ENCODE results near the gene ZMIZ1. TPM values are rescaled to one million over a fixed set of nuclear protein-coding genes. Genes with fewer than 3 reads are reported as not detected.

The ZMIZ1 gene
- polyA plus RNA-seq, 1 experiment = 7.6 TPM

GRCh38 chr10:79038841-79039201, 29.9 kb upstream of the ZMIZ1 start:
- no peak for DNase-seq (ENCODE audit: low read depth, low spot score)
- H3K27ac ChIP-seq (ENCODE audit: low read depth, low read length) = no peak overlapping the region
- H3K9me3 ChIP-seq (ENCODE audit: control insufficient read depth, insufficient read depth, low read length) = no peaks in the 10 kb centered on the region
- peaks cover 17% of the 10 kb centered on the region for H3K27me3 ChIP-seq (ENCODE audit: control insufficient read depth, insufficient read depth, low read length)
- TF ChIP-seq CTCF (IDR thresholded peaks at IDR 0.05; ENCODE audit: low read depth, low read length) = no peak
- no peak overlapping the region for H3K4me3 ChIP-seq (ENCODE audit: low read depth, low read length)
- CTCF ChIA-PET = no interaction called here
- POLR2A ChIA-PET = no interaction called here

DNA sequence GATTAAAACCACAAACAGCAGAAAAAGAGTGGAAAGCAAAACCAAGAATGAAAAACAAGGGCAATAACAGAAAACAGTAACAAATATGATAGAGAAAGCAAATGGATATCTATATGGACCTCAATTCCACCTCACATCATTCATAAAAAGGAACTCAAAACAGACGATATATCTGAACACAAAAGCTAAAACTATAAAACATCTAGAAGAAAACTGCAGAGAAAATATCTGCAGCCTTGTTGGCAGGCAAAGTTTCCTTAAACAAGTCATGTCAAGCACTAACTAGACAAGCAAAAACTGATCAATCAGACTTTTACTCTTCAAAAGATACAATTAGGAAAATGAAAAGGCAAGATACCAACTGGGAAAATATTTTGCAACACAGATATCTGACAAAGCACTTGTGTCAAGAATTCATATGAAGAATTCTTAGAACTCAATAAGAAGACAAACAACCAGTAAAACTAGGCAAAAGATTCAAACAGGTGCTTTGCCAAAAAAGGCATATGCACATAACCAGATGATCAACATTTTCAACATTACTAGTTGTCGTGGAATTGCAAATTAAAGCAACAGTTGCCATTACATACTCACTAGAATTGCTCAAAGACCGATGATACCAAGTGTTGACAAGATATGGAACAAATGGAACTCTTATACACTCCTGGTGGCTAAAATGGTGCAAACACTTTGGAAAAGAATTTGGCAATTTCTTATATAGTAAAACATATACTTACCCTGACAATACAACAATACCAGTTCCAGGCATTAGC, 25.9 kb upstream of the ZMIZ1 start:
- peaks cover 12% of the 10 kb centered on the region for H3K27me3 ChIP-seq (ENCODE audit: control insufficient read depth, insufficient read depth, low read length)
- DNase-seq (ENCODE audit: low read depth, low spot score) = no peak
- ChIA-PET CTCF (no interaction called here), POLR2A (no interaction called here)
- no peak overlapping the region for H3K4me3 ChIP-seq (ENCODE audit: low read depth, low read length)
- no peaks in the 10 kb centered on the region for H3K9me3 ChIP-seq (ENCODE audit: control insufficient read depth, insufficient read depth, low read length)
- H3K27ac ChIP-seq (ENCODE audit: low read depth, low read length) = no peak overlapping the region
- no peak for TF ChIP-seq CTCF (IDR thresholded peaks at IDR 0.05; ENCODE audit: low read depth, low read length)

DNA sequence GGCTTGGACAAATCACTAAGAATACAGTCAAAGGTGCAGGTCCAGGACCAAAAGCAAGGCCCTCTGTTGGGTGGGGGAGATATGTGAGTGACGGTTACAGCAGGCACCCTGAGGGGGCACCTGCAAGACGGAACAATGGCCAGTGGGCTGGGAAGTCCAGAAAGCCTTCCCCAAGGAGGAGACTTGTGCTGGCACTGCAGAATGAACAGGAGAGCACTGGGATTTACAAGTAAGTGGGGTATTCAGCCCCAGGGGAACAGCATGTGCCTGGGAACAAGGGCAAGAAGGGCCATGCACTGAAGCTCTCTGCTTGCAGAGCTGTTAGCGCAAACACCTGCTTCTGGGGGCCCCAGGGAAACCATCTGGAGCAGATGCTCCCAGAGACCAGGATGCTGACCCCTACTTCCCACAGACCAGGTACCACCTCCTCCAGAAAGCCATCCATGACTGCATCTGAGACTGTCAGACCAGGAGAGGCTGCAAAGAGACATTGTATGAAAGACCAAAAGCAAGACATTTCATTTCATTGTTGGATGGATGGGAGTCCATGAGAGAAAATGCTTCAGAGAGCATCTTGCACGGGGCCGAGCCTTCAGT, 24.6 kb upstream of the ZMIZ1 start:
- TF ChIP-seq CTCF (IDR thresholded peaks at IDR 0.05; ENCODE audit: low read depth, low read length) = no peak
- no peak for DNase-seq (ENCODE audit: low read depth, low spot score)
- ChIA-PET CTCF (no interaction called here), POLR2A (no interaction called here)
- peaks cover 12% of the 10 kb centered on the region for H3K27me3 ChIP-seq (ENCODE audit: control insufficient read depth, insufficient read depth, low read length)
- no peak overlapping the region for H3K4me3 ChIP-seq (ENCODE audit: low read depth, low read length)
- no peak overlapping the region for H3K27ac ChIP-seq (ENCODE audit: low read depth, low read length)
- H3K9me3 ChIP-seq (ENCODE audit: control insufficient read depth, insufficient read depth, low read length) = no peaks in the 10 kb centered on the region

- CTCF ChIA-PET = no interaction called here
- no peak for DNase-seq (ENCODE audit: low read depth, low spot score)
- Histone ChIP-seq H3K27me3 (ENCODE audit: control insufficient read depth, insufficient read depth, low read length) (peaks cover 12% of the 10 kb centered on the region), H3K4me3 (ENCODE audit: low read depth, low read length) (no peak overlapping the region), H3K9me3 (ENCODE audit: control insufficient read depth, insufficient read depth, low read length) (no peaks in the 10 kb centered on the region), H3K27ac (ENCODE audit: low read depth, low read length) (no peak overlapping the region)
- TF ChIP-seq CTCF (IDR thresholded peaks at IDR 0.05; ENCODE audit: low read depth, low read length) = no peak
- POLR2A ChIA-PET = no interaction called here
These were observed 23.9 kb upstream of the ZMIZ1 start for GRCh38 chr10:79044846-79045245.

GRCh38 chr10:79045566-79046175, 23.1 kb upstream of the ZMIZ1 start:
- ChIA-PET CTCF (interaction anchor here (0.8 kb wide), 1 partner anchor 150 kb away, joined by 3 read pairs; no protein-coding TSS in a partner anchor), POLR2A (no interaction called here)
- peaks cover 12% of the 10 kb centered on the region for H3K27me3 ChIP-seq (ENCODE audit: control insufficient read depth, insufficient read depth, low read length)
- TF ChIP-seq CTCF (IDR thresholded peaks at IDR 0.05; ENCODE audit: low read depth, low read length) = no peak
- no peak for DNase-seq (ENCODE audit: low read depth, low spot score)
- no peak overlapping the region for H3K27ac ChIP-seq (ENCODE audit: low read depth, low read length)
- no peak overlapping the region for H3K4me3 ChIP-seq (ENCODE audit: low read depth, low read length)
- no peaks in the 10 kb centered on the region for H3K9me3 ChIP-seq (ENCODE audit: control insufficient read depth, insufficient read depth, low read length)
